Measurements from ENCODE around the gene TSNAX.

DNA sequence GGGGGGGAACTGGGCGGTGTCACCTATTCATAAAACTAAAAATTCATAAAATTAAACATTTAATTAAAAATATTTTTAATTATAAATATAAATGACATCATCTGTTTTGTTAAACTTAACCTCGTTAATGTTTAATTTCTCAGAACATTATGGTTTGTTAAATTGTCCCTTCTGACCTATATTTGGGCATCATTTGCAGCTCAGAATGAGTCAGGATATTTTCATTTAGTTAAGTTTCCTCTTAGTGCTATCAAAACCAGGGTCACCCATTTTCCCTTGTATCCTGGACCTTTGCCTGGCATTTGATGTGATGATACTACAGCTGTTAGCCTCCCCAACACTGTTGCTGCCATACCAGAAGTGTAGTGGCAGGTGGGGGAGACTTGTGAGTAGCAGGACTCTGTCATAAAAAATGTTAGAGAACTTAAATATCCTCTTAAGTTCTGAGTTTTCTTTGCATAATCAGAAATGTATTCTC, 30.3 kb downstream of the TSNAX start:
- TF ChIP-seq, protein P1, sequence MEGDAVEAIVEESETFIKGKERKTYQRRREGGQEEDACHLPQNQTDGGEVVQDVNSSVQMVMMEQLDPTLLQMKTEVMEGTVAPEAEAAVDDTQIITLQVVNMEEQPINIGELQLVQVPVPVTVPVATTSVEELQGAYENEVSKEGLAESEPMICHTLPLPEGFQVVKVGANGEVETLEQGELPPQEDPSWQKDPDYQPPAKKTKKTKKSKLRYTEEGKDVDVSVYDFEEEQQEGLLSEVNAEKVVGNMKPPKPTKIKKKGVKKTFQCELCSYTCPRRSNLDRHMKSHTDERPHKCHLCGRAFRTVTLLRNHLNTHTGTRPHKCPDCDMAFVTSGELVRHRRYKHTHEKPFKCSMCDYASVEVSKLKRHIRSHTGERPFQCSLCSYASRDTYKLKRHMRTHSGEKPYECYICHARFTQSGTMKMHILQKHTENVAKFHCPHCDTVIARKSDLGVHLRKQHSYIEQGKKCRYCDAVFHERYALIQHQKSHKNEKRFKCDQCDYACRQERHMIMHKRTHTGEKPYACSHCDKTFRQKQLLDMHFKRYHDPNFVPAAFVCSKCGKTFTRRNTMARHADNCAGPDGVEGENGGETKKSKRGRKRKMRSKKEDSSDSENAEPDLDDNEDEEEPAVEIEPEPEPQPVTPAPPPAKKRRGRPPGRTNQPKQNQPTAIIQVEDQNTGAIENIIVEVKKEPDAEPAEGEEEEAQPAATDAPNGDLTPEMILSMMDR (IDR thresholded peaks at IDR 0.05): no peak
- TF ChIP-seq POLR2A (IDR thresholded peaks at IDR 0.05): no peak

Data from adrenal gland (tissue), 5 donors.